Ovary (tissue), 9 donors: Measurements from ENCODE around the gene ORC4. TPM values are rescaled to one million over a fixed set of nuclear protein-coding genes. Genes with fewer than 3 reads are reported as not detected.

ENCODE experiments used
- DNase-seq, 5 donors: peaks; one replicate each; pipeline ENCODE4 v3.0.0-alpha.2; 2019 to 2020
- H3K27ac ChIP-seq, 2 donors: fragments of 200-600 bp; one replicate each; pipeline versions ENCODE4 v1.5.1 to v1.8.0; 2019 to 2022
- H3K27me3 ChIP-seq: fragments of 200-600 bp; one replicate; pipeline ENCODE4 v1.8.0; 2022
- H3K36me3 ChIP-seq: fragments of 200-600 bp; sonication (generic); one replicate; pipeline ENCODE4 v1.5.1; 2019
- H3K4me1 ChIP-seq: one replicate; pipeline ENCODE4 v1.8.1; 2013; ENCODE audit warnings: mild to moderate bottlenecking, moderate library complexity; ENCODE audit not compliant: insufficient read depth
- H3K4me3 ChIP-seq: fragments of 200-600 bp; sonication (generic); one replicate; pipeline ENCODE4 v1.5.1; 2017
- H3K9me3 ChIP-seq, 2 donors: fragments of 200-600 bp in 1 of 2; sonication (generic) in 1 of 2; one replicate each; pipeline versions ENCODE4 v1.5.1 to v1.8.1; 2013 to 2019; ENCODE audit warnings: mild to moderate bottlenecking in 1 of 2, moderate library complexity in 1 of 2
- CTCF ChIP-seq, 3 donors: fragments of 450-650 bp in 2 of 3; fragments of 200-600 bp in 1 of 3; IDR thresholded peaks; one replicate each; pipeline versions ENCODE4 v1.5.1 to v1.8.0; 2016 to 2022; ENCODE audit warnings: antibody characterized with exemption in 3 of 3, mild to moderate bottlenecking in 1 of 3
- EP300 ChIP-seq: sonication (generic); formaldehyde crosslinking; IDR thresholded peaks from one replicate; pipeline ENCODE4 v1.6.1; 2017; ENCODE audit warnings: antibody characterized with exemption
- POLR2A ChIP-seq: fragments of 450-650 bp; IDR thresholded peaks from one replicate; pipeline ENCODE4 v1.6.1; 2017; ENCODE audit warnings: antibody characterized with exemption, mild to moderate bottlenecking, moderate library complexity
- WGBS, 3 donors: extraction: QIAGEN DNeasy Blood & Tissue Kit in 1 of 3; methylation state at CpG; one replicate each; pipeline versions ENCODE4 v1.1.5 to v1.1.7; 2013 to 2017; 5-methylcytosine and 5-hydroxymethylcytosine counted together
- intact Hi-C, 4 donors: fragments of 100-400 bp; cut with DNase I; formaldehyde crosslinking; loops; one replicate each; pipeline versions ENCODE4 v1.11.0 to v1.15.1; 2022 to 2023
- polyA plus RNA-seq, 2 donors: library from polyadenylated mRNA; stranded (reverse); fragments of 200-250 nt in 1 of 2; fragments of 350-450 nt in 1 of 2; fragmentation: Illumina TruSeq in 1 of 2; extraction: RNeasy Lipid Tissue Mini Kit (QIAGEN cat#74804) in 1 of 2; gene quantifications; one replicate each; pipeline ENCODE4 v1.2.3, GENCODE V29; 2013 to 2014
- total RNA-seq, 7 donors: library from RNA; depleted of rRNA in 2 of 7; stranded (reverse); fragments of >200 nt in 2 of 7; fragmentation: NEBNext Ultra II Directional in 3 of 7; extraction: Animal tissue kit (Norgen Biotek cat#: 25700) in 3 of 7; gene quantifications; one replicate each; pipeline versions ENCODE4 v1.1.0 to v1.2.4, GENCODE V29; 2016 to 2023
- donor health status: DM: no; HTN: no; CAD: no; lungs with moderate emphysema.
- donor health status: DM: no; HTN: no; CAD: no.
- donor health status: Bipolar disorder and iron deficiency.
- donor health status: DM: yes; HTN: yes; CAD: no.
- donor health status: DM: no; HTN: no; CAD: no.
- donor health status: DM: yes; HTN: yes; CAD: no.

The ORC4 gene
- total and polyA plus RNA-seq, 9 donors: 14.9 to 78.0 (median 49.0) TPM

- 90 to 98% (median 95%) methylated on average over 1 of the region's 1 CpG for WGBS, 3 donors
- Histone ChIP-seq H3K4me3 (no peak overlapping the region), H3K9me3 (no peaks in the 10 kb centered on the region), H3K4me1 (peaks cover 2% of the 10 kb centered on the region), H3K27me3 (no peaks in the 10 kb centered on the region), H3K27ac (no peak overlapping the region), H3K36me3 (no peaks in the 10 kb centered on the region)
- no peak for TF ChIP-seq POLR2A
- no peak for TF ChIP-seq CTCF (IDR thresholded peaks at IDR 0.05)
- no peak for TF ChIP-seq EP300
- no peak for DNase-seq
- intact Hi-C loops: no loop called here
Measured at GRCh38 chr2:148046802-148047201, 26.3 kb upstream of the ORC4 start.

GRCh38 chr2:148044322-148044721 is 23.8 kb upstream of the ORC4 start:
- no peaks in the 10 kb centered on the region for H3K27me3 ChIP-seq
- no peak for DNase-seq
- peaks cover 2% of the 10 kb centered on the region for H3K4me1 ChIP-seq
- no peaks in the 10 kb centered on the region for H3K36me3 ChIP-seq
- H3K4me3 ChIP-seq: no peak overlapping the region
- 96 to 98% (median 97%) methylated on average over 2 of the region's 2 CpGs for WGBS, 3 donors
- H3K27ac ChIP-seq: no peak overlapping the region
- no peak for TF ChIP-seq CTCF (IDR thresholded peaks at IDR 0.05)
- no peak for TF ChIP-seq EP300
- TF ChIP-seq POLR2A: no peak
- intact Hi-C loops: no loop called here
- H3K9me3 ChIP-seq: no peaks in the 10 kb centered on the region

- H3K9me3 ChIP-seq: no peaks in the 10 kb centered on the region
- no peak for DNase-seq
- no peak overlapping the region for H3K4me3 ChIP-seq
- no peak overlapping the region for H3K27ac ChIP-seq
- intact Hi-C loops: no loop called here
- no peaks in the 10 kb centered on the region for H3K4me1 ChIP-seq
- H3K27me3 ChIP-seq: no peaks in the 10 kb centered on the region
- H3K36me3 ChIP-seq: no peaks in the 10 kb centered on the region
- TF ChIP-seq CTCF (IDR thresholded peaks at IDR 0.05): no peak
- TF ChIP-seq EP300: no peak
- TF ChIP-seq POLR2A: no peak
- 89 to 99% (median 99%) methylated on average over 2 of the region's 2 CpGs for WGBS, 3 donors
Measured at GRCh38 chr2:148042219-148042618, 21.7 kb upstream of the ORC4 start.

- Histone ChIP-seq H3K27me3 (no peaks in the 10 kb centered on the region), H3K36me3 (no peaks in the 10 kb centered on the region), H3K4me3 (no peak overlapping the region), H3K4me1 (no peaks in the 10 kb centered on the region), H3K27ac (no peak overlapping the region), H3K9me3 (no peaks in the 10 kb centered on the region)
- DNase-seq: no peak
- intact Hi-C loops: no loop called here
- TF ChIP-seq POLR2A (no peak), EP300 (no peak), CTCF (IDR thresholded peaks at IDR 0.05) (no peak)
- WGBS, 3 donors: 89 to 95% (median 95%) methylated on average over 1 of the region's 1 CpG
Measured at GRCh38 chr2:148039783-148040182, 19.2 kb upstream of the ORC4 start.

GRCh38 chr2:148032215-148032614 is 11.7 kb upstream of the ORC4 start:
- no peak overlapping the region for H3K4me3 ChIP-seq
- 85 to 92% (median 88%) methylated on average over 4 of the region's 4 CpGs for WGBS, 3 donors
- no peak overlapping the region for H3K27ac ChIP-seq

More at GRCh38 chr2:148032215-148032614, 11.7 kb upstream of the ORC4 start:
- H3K9me3 ChIP-seq: no peaks in the 10 kb centered on the region
- intact Hi-C loops: no loop called here
- DNase-seq: no peak
- H3K27me3 ChIP-seq: no peaks in the 10 kb centered on the region
- no peaks in the 10 kb centered on the region for H3K4me1 ChIP-seq
- TF ChIP-seq POLR2A (no peak), CTCF (IDR thresholded peaks at IDR 0.05) (no peak), EP300 (no peak)
- H3K36me3 ChIP-seq: no peaks in the 10 kb centered on the region
